CD14-positive monocyte (primary cell): ENCODE measurements around the gene USP9X. TPM values are rescaled to one million over a fixed set of nuclear protein-coding genes. Genes with fewer than 3 reads are reported as not detected.

ENCODE experiments used
- DNase-seq, 3 donors: peaks; one replicate each; pipeline ENCODE4 v3.0.0-alpha.2; 2011 to 2022
- H2AFZ ChIP-seq: 2 replicates; pipeline ENCODE4 v1.6.0; 2012; ENCODE audit warnings: mild to moderate bottlenecking, low read depth, low read length, inconsistent platforms; ENCODE audit not compliant: insufficient read depth, poor library complexity, severe bottlenecking
- H3K27ac ChIP-seq, 2 donors: 1 replicate in 1 of 2; 2 replicates in 1 of 2; pipeline ENCODE4 v1.5.1; 2012 to 2013; ENCODE audit warnings: low read length in 2 of 2, control low read depth in 1 of 2, inconsistent platforms in 1 of 2, low read depth in 1 of 2, mild to moderate bottlenecking in 1 of 2
- H3K27me3 ChIP-seq, 2 donors: one replicate each; pipeline versions ENCODE4 v1.6.0 to v1.6.1; 2011 to 2013; ENCODE audit warnings: low read length in 2 of 2; ENCODE audit not compliant: control insufficient read depth in 2 of 2, insufficient read depth in 2 of 2
- H3K36me3 ChIP-seq, 2 donors: replicated peaks in 1 of 2; 1 replicate in 1 of 2; 2 replicates in 1 of 2; pipeline versions ENCODE4 v1.5.1 to v1.6.1; 2012 to 2013; ENCODE audit warnings: low read length in 2 of 2, control low read depth in 1 of 2, inconsistent platforms in 1 of 2, mild to moderate bottlenecking in 1 of 2; ENCODE audit not compliant: insufficient read depth in 2 of 2, control insufficient read depth in 1 of 2
- H3K4me1 ChIP-seq, 2 donors: 1 replicate in 1 of 2; 2 replicates in 1 of 2; pipeline versions ENCODE4 v1.5.1 to v1.6.1; 2012 to 2013; ENCODE audit warnings: low read length in 2 of 2, control low read depth in 1 of 2, inconsistent platforms in 1 of 2, mild to moderate bottlenecking in 1 of 2, moderate library complexity in 1 of 2; ENCODE audit not compliant: insufficient read depth in 2 of 2, control insufficient read depth in 1 of 2
- H3K4me2 ChIP-seq: replicated peaks from 2 replicates; pipeline ENCODE3; 2012; ENCODE audit warnings: low read length, moderate library complexity, mild to moderate bottlenecking; ENCODE audit not compliant: poor library complexity, severe bottlenecking; ENCODE audit errors: extremely low read depth
- H3K4me3 ChIP-seq, 3 experiments: fragments of 200-600 bp in 1 of 3; sonication (generic) in 1 of 3; replicated peaks in 1 of 3; 1 replicate in 2 of 3; 2 replicates in 1 of 3; pipeline ENCODE4 v1.5.1; 2011 to 2013; ENCODE audit warnings: low read length in 3 of 3, mild to moderate bottlenecking in 3 of 3, control low read depth in 2 of 3, low read depth in 2 of 3, inconsistent platforms in 1 of 3, moderate library complexity in 1 of 3
- H3K79me2 ChIP-seq: 2 replicates; pipeline ENCODE4 v1.6.0; 2012; ENCODE audit warnings: mild to moderate bottlenecking, control low read depth, inconsistent platforms, low read length, moderate library complexity; ENCODE audit not compliant: insufficient read depth
- H3K9ac ChIP-seq: 2 replicates; pipeline ENCODE4 v1.6.0; 2017; ENCODE audit warnings: low read length, mild to moderate bottlenecking; ENCODE audit not compliant: insufficient read depth, poor library complexity, severe bottlenecking
- H3K9me3 ChIP-seq, 2 donors: replicated peaks in 1 of 2; 1 replicate in 1 of 2; 2 replicates in 1 of 2; pipeline versions ENCODE4 v1.5.1 to v1.6.1; 2012 to 2013; ENCODE audit warnings: low read length in 2 of 2, control low read depth in 1 of 2; ENCODE audit not compliant: control insufficient read depth in 1 of 2, insufficient read depth in 1 of 2
- H4K20me1 ChIP-seq: 2 replicates; pipeline ENCODE4 v1.6.0; 2012; ENCODE audit warnings: mild to moderate bottlenecking, low read length, control low read depth, moderate library complexity; ENCODE audit not compliant: insufficient read depth
- H3K27ac Mint-ChIP-seq, 7 donors: one replicate each; pipeline ENCODE4 v1.8.0; 2020; ENCODE audit warnings: mild to moderate bottlenecking in 7 of 7, mixed read lengths in 7 of 7, moderate library complexity in 6 of 7, inconsistent platforms in 2 of 7
- H3K27me3 Mint-ChIP-seq, 3 donors: one replicate each; pipeline ENCODE4 v1.8.0; 2021 to 2022; ENCODE audit warnings: low read depth in 3 of 3, mild to moderate bottlenecking in 3 of 3, mixed read lengths in 3 of 3, moderate library complexity in 3 of 3, inconsistent platforms in 1 of 3
- H3K36me3 Mint-ChIP-seq, 2 donors: one replicate each; pipeline ENCODE4 v1.8.0; 2020; ENCODE audit warnings: mixed read lengths in 2 of 2, inconsistent platforms in 1 of 2, mild to moderate bottlenecking in 1 of 2
- H3K4me1 Mint-ChIP-seq: one replicate; pipeline ENCODE4 v1.8.0; 2020; ENCODE audit warnings: mild to moderate bottlenecking, mixed read lengths
- H3K4me3 Mint-ChIP-seq, 2 donors: one replicate each; pipeline ENCODE4 v1.8.0; 2020; ENCODE audit warnings: mild to moderate bottlenecking in 2 of 2, mixed read lengths in 2 of 2, moderate library complexity in 1 of 2
- H3K9me3 Mint-ChIP-seq, 7 donors: one replicate each; pipeline ENCODE4 v1.8.0; 2020 to 2022; ENCODE audit warnings: mixed read lengths in 7 of 7, mild to moderate bottlenecking in 6 of 7, moderate library complexity in 6 of 7, inconsistent platforms in 2 of 7
- CTCF ChIP-seq: fragments of 200-600 bp; IDR thresholded peaks from one replicate; pipeline ENCODE4 v1.8.0; 2022; ENCODE audit warnings: antibody characterized with exemption, mild to moderate bottlenecking
- WGBS: methylation state at CpG from one replicate; pipeline ENCODE4 v1.1.5; 2013; ENCODE audit warnings: missing lambda C conversion rate; ENCODE audit not compliant: insufficient coverage; 5-methylcytosine and 5-hydroxymethylcytosine counted together
- intact Hi-C, 2 donors: fragments of 100-400 bp; cut with micrococcal nuclease; formaldehyde crosslinking; loops; one replicate each; pipeline versions ENCODE4 v1.15.0 to v1.15.1; 2023
- polyA plus RNA-seq, 3 donors: library from polyadenylated mRNA; depleted of rRNA in 1 of 3; unstranded in 2 of 3; stranded (reverse) in 1 of 3; fragments of 300-500 nt in 2 of 3; fragments of >200 nt in 1 of 3; fragmentation: Illumina TruSeq in 2 of 3; gene quantifications; 1 replicate in 2 of 3; 2 replicates in 1 of 3; pipeline ENCODE4 v1.2.3, GENCODE V29; 2012 to 2021

The USP9X gene
- polyA plus RNA-seq, 3 donors = 8.3 to 16.1 (median 9.6) TPM

DNA sequence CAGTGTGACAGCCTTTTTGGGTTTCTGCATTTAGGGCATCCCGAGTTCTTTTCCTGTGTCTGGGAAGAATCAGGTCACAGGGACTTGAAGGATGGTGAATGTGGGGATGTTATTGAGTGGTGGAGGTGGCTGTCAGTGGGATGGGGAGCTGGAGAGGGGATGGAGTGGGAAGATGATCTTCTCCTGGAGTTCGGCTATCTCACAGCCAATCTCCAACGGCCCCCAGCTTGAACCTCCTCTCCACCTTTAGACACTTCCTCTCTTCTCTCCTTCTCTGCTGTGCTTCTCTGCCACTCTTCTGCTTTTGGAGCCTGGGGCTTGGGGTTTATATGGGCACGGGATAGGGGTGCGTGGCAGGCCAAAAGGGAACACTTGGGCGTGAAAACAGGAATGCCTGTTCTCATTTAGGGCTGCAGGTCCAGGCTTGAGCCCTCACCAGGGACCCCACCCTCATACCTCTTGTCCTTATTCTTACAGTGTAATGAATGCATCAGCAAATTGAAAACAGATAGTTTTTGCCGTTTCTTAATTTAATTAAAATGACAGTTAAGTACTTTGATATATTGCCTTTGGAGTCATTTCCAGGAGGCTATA lies 37.5 kb downstream of the USP9X start:
- Histone ChIP-seq H3K9ac (no peak overlapping the region), H3K27me3 (peaks cover 0 to under 1% of the 10 kb centered on the region in 2 donors), H3K27ac (no peak overlapping the region), H4K20me1 (peaks cover 99% of the 10 kb centered on the region), H3K9me3 (no peaks in the 10 kb centered on the region), H3K79me2 (peaks cover 78% of the 10 kb centered on the region), H3K4me3 (no peak overlapping the region), H3K4me2 (no peak overlapping the region), H2AFZ (no peak overlapping the region), H3K36me3 (peaks cover 6 to 16% of the 10 kb centered on the region in 2 donors), H3K4me1 (peaks cover 0 to 6% of the 10 kb centered on the region in 2 donors)
- WGBS = no CpG with 5 or more reads among the region's 7 CpGs
- TF ChIP-seq CTCF = no peak
- Mint-ChIP-seq H3K36me3 (peaks cover 12 to 23% of the 10 kb centered on the region in 2 donors), H3K27me3 (peaks cover 0 to 15% (median 0%) of the 10 kb centered on the region in 3 donors), H3K27ac (peak overlapping the region in 1 of 7 donors; percentile 63), H3K4me1 (peaks cover 28% of the 10 kb centered on the region), H3K4me3 (no peak overlapping the region), H3K9me3 (peaks cover 0 to 3% (median 0%) of the 10 kb centered on the region in 7 donors)
- intact Hi-C loops = loop anchor here in 1 of 2 donors (10.0 kb wide), 1 partner anchor 388 kb away; the partner anchor contains the start of gene MED14
- DNase-seq = no peak

- intact Hi-C loops = loop anchor here in 1 of 2 donors (10.0 kb wide), 1 partner anchor 393 kb away; the partner anchor contains the start of gene MED14
- Histone ChIP-seq H3K9ac (no peak overlapping the region), H3K36me3 (peaks cover 21 to 39% of the 10 kb centered on the region in 2 donors), H3K4me3 (no peak overlapping the region), H3K27me3 (peaks cover 0 to 4% of the 10 kb centered on the region in 2 donors), H3K4me2 (no peak overlapping the region), H3K27ac (no peak overlapping the region), H3K4me1 (no peaks in the 10 kb centered on the region), H2AFZ (no peak overlapping the region), H4K20me1 (peaks cover 77% of the 10 kb centered on the region), H3K79me2 (peaks cover 39% of the 10 kb centered on the region), H3K9me3 (no peaks in the 10 kb centered on the region)
- WGBS = no CpG with 5 or more reads among the region's 6 CpGs
- Mint-ChIP-seq H3K27me3 (peaks cover 0 to 14% (median 0%) of the 10 kb centered on the region in 3 donors), H3K27ac (no peak overlapping the region), H3K4me1 (peaks cover 3% of the 10 kb centered on the region), H3K9me3 (peaks cover 0 to 3% (median 0%) of the 10 kb centered on the region in 7 donors), H3K36me3 (peaks cover 23 to 44% of the 10 kb centered on the region in 2 donors), H3K4me3 (no peak overlapping the region)
- no peak for TF ChIP-seq CTCF
- no peak for DNase-seq
Observed at GRCh38 chrX:41127477-41128192, 42.4 kb downstream of the USP9X start.
